NCI-H524 treated with DMSO at 0.1 percent for 48 hours (cell line): ENCODE data around the gene CDKN1B.
"Not testable (repeated sequence)": the region's sequence is repeated elsewhere in the genome, so short reads cannot be mapped to it uniquely, and the experiment has no call there.

Experiments
- DNase-seq: peaks from one replicate; lab custom pipeline; 2025; lab: John Stamatoyannopoulos, UW

CDKN1B gene

GRCh38 chr12:12724421-12725085, 7.4 kb downstream of the CDKN1B start:
- DNase-seq: no peak

GRCh38 chr12:12725086-12725955, 8.2 kb downstream of the CDKN1B start:
- DNase-seq: peak; percentile 80

GRCh38 chr12:12725956-12726554, 8.9 kb downstream of the CDKN1B start:
- DNase-seq: no peak

GRCh38 chr12:12726555-12727093, 9.5 kb downstream of the CDKN1B start:
- DNase-seq: no peak

GRCh38 chr12:12731178-12731577, 14.0 kb downstream of the CDKN1B start:
- DNase-seq: no peak

GRCh38 chr12:12731785-12732184, 14.6 kb downstream of the CDKN1B start:
- DNase-seq: no peak

- no peak for DNase-seq
Observed at GRCh38 chr12:12733118-12733517, 15.9 kb downstream of the CDKN1B start.

GRCh38 chr12:12734054-12734453, 16.9 kb downstream of the CDKN1B start:
- DNase-seq: no peak

GRCh38 chr12:12734561-12735071, 17.4 kb downstream of the CDKN1B start:
- no peak for DNase-seq

GRCh38 chr12:12735301-12735700, 18.1 kb downstream of the CDKN1B start:
- DNase-seq: no peak

- no peak for DNase-seq
Observed at GRCh38 chr12:12736759-12737676, 19.9 kb downstream of the CDKN1B start.

GRCh38 chr12:12738152-12738551, 21.0 kb downstream of the CDKN1B start:
- DNase-seq: not testable (repeated sequence)

- no peak for DNase-seq
Observed at GRCh38 chr12:12741660-12742059, 24.5 kb downstream of the CDKN1B start.

GRCh38 chr12:12744546-12745305, 27.6 kb downstream of the CDKN1B start:
- no peak for DNase-seq

- no peak for DNase-seq
Observed at GRCh38 chr12:12745576-12746211, 28.5 kb downstream of the CDKN1B start.

- DNase-seq: no peak
Observed at GRCh38 chr12:12747278-12747677, 30.1 kb downstream of the CDKN1B start.

- no peak for DNase-seq
Observed at GRCh38 chr12:12748044-12748443, 30.9 kb downstream of the CDKN1B start.

- DNase-seq: no peak
Observed at GRCh38 chr12:12749433-12749832, 32.3 kb downstream of the CDKN1B start.

GRCh38 chr12:12755923-12756322, 38.8 kb downstream of the CDKN1B start:
- DNase-seq: no peak

GRCh38 chr12:12757121-12757520, 40.0 kb downstream of the CDKN1B start:
- DNase-seq: no peak
